Activated T-cell treated with anti-CD3 and anti-CD28 coated beads for 4 hours (primary cell): Measurements from ENCODE around the gene LMO4.

Experiments
- DNase-seq: peaks from one replicate; pipeline ENCODE4 v3.0.0-alpha.2; 2020

The LMO4 gene

GRCh38 chr1:87329051-87329525 lies 408 bp downstream of the LMO4 start:
- DNase-seq = peak; percentile 24

- no peak for DNase-seq
Observed at GRCh38 chr1:87329526-87330056, 911 bp downstream of the LMO4 start.

GRCh38 chr1:87330057-87330884 lies 1.6 kb downstream of the LMO4 start:
- DNase-seq = no peak

GRCh38 chr1:87330885-87331364 lies 2.2 kb downstream of the LMO4 start:
- DNase-seq = no peak

GRCh38 chr1:87331365-87332241 lies 2.9 kb downstream of the LMO4 start:
- DNase-seq = peak; percentile 52

GRCh38 chr1:87333692-87334347 lies 5.1 kb downstream of the LMO4 start:
- no peak for DNase-seq

- no peak for DNase-seq
Observed at GRCh38 chr1:87334351-87335174, 5.9 kb downstream of the LMO4 start.

GRCh38 chr1:87335175-87335884 lies 6.7 kb downstream of the LMO4 start:
- peak; percentile 53 for DNase-seq

GRCh38 chr1:87336623-87337067 lies 8.0 kb downstream of the LMO4 start:
- no peak for DNase-seq

GRCh38 chr1:87337606-87338005 lies 8.9 kb downstream of the LMO4 start:
- DNase-seq = no peak

GRCh38 chr1:87338566-87338965 lies 9.9 kb downstream of the LMO4 start:
- no peak for DNase-seq

- DNase-seq = no peak
Observed at GRCh38 chr1:87344231-87344630, 15.6 kb downstream of the LMO4 start.

GRCh38 chr1:87346130-87346814 lies 17.6 kb downstream of the LMO4 start:
- DNase-seq = no peak

GRCh38 chr1:87348341-87349019 lies 19.8 kb downstream of the LMO4 start:
- no peak for DNase-seq

- DNase-seq = no peak
Observed at GRCh38 chr1:87349036-87349435, 20.4 kb downstream of the LMO4 start.

GRCh38 chr1:87355894-87356293 lies 27.2 kb downstream of the LMO4 start:
- no peak for DNase-seq

GRCh38 chr1:87356591-87356990 lies 27.9 kb downstream of the LMO4 start:
- DNase-seq = no peak

GRCh38 chr1:87358219-87358618 lies 29.5 kb downstream of the LMO4 start:
- DNase-seq = no peak

- no peak for DNase-seq
Observed at GRCh38 chr1:87359586-87359985, 30.9 kb downstream of the LMO4 start.
